Measurements from ENCODE around the gene PPP1R9A. TPM values are rescaled to one million over a fixed set of nuclear protein-coding genes. Genes with fewer than 3 reads are reported as not detected.
A peak's percentile ranks its signal among the peaks of the same experiment; 100 is the strongest.

PPP1R9A gene
- total and polyA plus RNA-seq, 10 of the 15 experiments (the other 5 are each of a cell fraction or from before 2014, with no cell fraction given) = 0.04 to 0.12 TPM; not detected in 8

- ChIA-PET RAD21 (ENCODE audit: unreplicated experiment) (no interaction called here), CTCF (interaction anchor here (1.5 kb wide), 1 partner anchor 9 kb away, joined by 4 read pairs; no protein-coding TSS in a partner anchor), SMC1A (ENCODE audit: uncharacterized antibody, unreplicated experiment) (interaction anchor here (0.7 to 1.4 kb wide), 3 partner anchors 74 to 157 kb away, joined by 3 read pairs; no protein-coding TSS in a partner anchor), POLR2A (no interaction called here)
- Histone ChIP-seq H4K20me1 (ENCODE audit: control insufficient read depth, insufficient read depth) (no peaks in the 10 kb centered on the region), H3K36me3 (ENCODE audit: control insufficient read depth in 2 of 2, insufficient read depth in 2 of 2, low read length in 1 of 2) (no peaks in the 10 kb centered on the region), H3K79me2 (ENCODE audit: control insufficient read depth, insufficient read depth, low read length) (no peaks in the 10 kb centered on the region), H3K4me3 (no peak overlapping the region), H3K9ac (ENCODE audit: control insufficient read depth, insufficient read depth, low read length) (no peak overlapping the region), H3K4me1 (ENCODE audit: control insufficient read depth, insufficient read depth, low read length) (no peaks in the 10 kb centered on the region), H3K4me2 (ENCODE audit: control insufficient read depth, insufficient read depth) (no peak overlapping the region), H3K27me3 (replicated peaks in 1 of 2; ENCODE audit: control insufficient read depth in 2 of 2, insufficient read depth in 2 of 2, low read length in 1 of 2) (no peaks in the 10 kb centered on the region), H2AFZ (ENCODE audit: control insufficient read depth, low read depth, low read length) (no peak overlapping the region), H3K27ac (ENCODE audit: control insufficient read depth, insufficient read depth) (no peak overlapping the region), H3K9me3 (replicated peaks; ENCODE audit: control insufficient read depth, insufficient read depth, low read length) (no peaks in the 10 kb centered on the region)
- FAIRE-seq = no peak
- BruUV-seq (replicated peaks) = no TSS peak
- no peak for TF ChIP-seq ZNF274 (IDR thresholded peaks at IDR 0.05; ENCODE audit: insufficient read depth, insufficient read length)
- peak; percentile 59; the same call in 1 of the 2 replicates for TF ChIP-seq SPI1 (IDR thresholded peaks at IDR 0.05; ENCODE audit: borderline replicate concordance, insufficient read depth, low read depth, low read length)
- no peak for DNase-seq (ENCODE audit: low read depth, low spot score)
- in situ Hi-C loops (cut with MboI) = no loop called here
- intact Hi-C loops (cut with micrococcal nuclease; ENCODE audit: unreplicated experiment) = loop anchor here (5.0 kb wide), 1 partner anchor 158 kb away; no protein-coding TSS in a partner anchor
- 0 out of 3 replicates have a peak, but pooled peaks have one; percentile 31 for ATAC-seq
- WGBS (ENCODE audit: insufficient coverage, insufficient replicate concordance, low lambda C conversion rate, missing lambda C conversion rate) = 100% methylated on average over 1 of the region's 1 CpG
These were observed 412.2 kb downstream of the PPP1R9A start for GRCh38 chr7:95319570-95319969.

GRCh38 chr7:95320651-95321050 lies 413.3 kb downstream of the PPP1R9A start:
- SMC1A ChIA-PET (ENCODE audit: uncharacterized antibody, unreplicated experiment) = interaction anchor here (1.2 to 1.4 kb wide), 2 partner anchors 132 to 156 kb away, joined by 3 read pairs; no protein-coding TSS in a partner anchor
- Histone ChIP-seq H4K20me1 (ENCODE audit: control insufficient read depth, insufficient read depth) (no peaks in the 10 kb centered on the region), H3K27ac (ENCODE audit: control insufficient read depth, insufficient read depth) (no peak overlapping the region), H2AFZ (ENCODE audit: control insufficient read depth, low read depth, low read length) (no peak overlapping the region), H3K9me3 (replicated peaks; ENCODE audit: control insufficient read depth, insufficient read depth, low read length) (no peaks in the 10 kb centered on the region), H3K4me3 (no peak overlapping the region), H3K9ac (ENCODE audit: control insufficient read depth, insufficient read depth, low read length) (no peak overlapping the region), H3K4me2 (ENCODE audit: control insufficient read depth, insufficient read depth) (no peak overlapping the region), H3K4me1 (ENCODE audit: control insufficient read depth, insufficient read depth, low read length) (no peaks in the 10 kb centered on the region), H3K79me2 (ENCODE audit: control insufficient read depth, insufficient read depth, low read length) (no peaks in the 10 kb centered on the region), H3K36me3 (ENCODE audit: control insufficient read depth in 2 of 2, insufficient read depth in 2 of 2, low read length in 1 of 2) (no peaks in the 10 kb centered on the region), H3K27me3 (replicated peaks in 1 of 2; ENCODE audit: control insufficient read depth in 2 of 2, insufficient read depth in 2 of 2, low read length in 1 of 2) (no peaks in the 10 kb centered on the region)
- POLR2A ChIA-PET = no interaction called here
- ATAC-seq = no peak
- DNase-seq (ENCODE audit: low read depth, low spot score) = no peak
- 96% methylated on average over 1 of the region's 1 CpG for WGBS (ENCODE audit: insufficient coverage, insufficient replicate concordance, low lambda C conversion rate, missing lambda C conversion rate)
- no peak for FAIRE-seq
- intact Hi-C loops (cut with micrococcal nuclease; ENCODE audit: unreplicated experiment) = no loop called here
- CTCF ChIA-PET = interaction anchor here (1.5 kb wide), 1 partner anchor 8 kb away, joined by 4 read pairs; no protein-coding TSS in a partner anchor
- in situ Hi-C loops (cut with MboI) = no loop called here
- RAD21 ChIA-PET (ENCODE audit: unreplicated experiment) = no interaction called here
- no TSS peak for BruUV-seq (replicated peaks)
- no peak for TF ChIP-seq SIX5 (IDR thresholded peaks at IDR 0.05; ENCODE audit: low read depth, low read length, severe bottlenecking)
- no peak for TF ChIP-seq FOXM1 (IDR thresholded peaks at IDR 0.05; ENCODE audit: low read depth, low read length)
- no peak for TF ChIP-seq LARP7 (IDR thresholded peaks at IDR 0.05)
- TF ChIP-seq REST (IDR thresholded peaks at IDR 0.05; ENCODE audit: low read depth, low read length) = no peak
- TF ChIP-seq USF1 (IDR thresholded peaks at IDR 0.05; ENCODE audit: borderline replicate concordance, extremely low read length, insufficient read depth, low read depth, low read length) = no peak
- no peak for TF ChIP-seq MYB (IDR thresholded peaks at IDR 0.05; ENCODE audit: borderline replicate concordance, low read depth, low read length)
- TF ChIP-seq ESRRA (IDR thresholded peaks at IDR 0.05; ENCODE audit: low read length) = no peak
- TF ChIP-seq CEBPB (IDR thresholded peaks at IDR 0.05; ENCODE audit: borderline replicate concordance in 1 of 2, low read depth in 2 of 2, low read length in 2 of 2) = no peak

Data from GM12878 (cell line).